GM23338 (cell line): ENCODE measurements around the gene PIK3R4. TPM values are rescaled to one million over a fixed set of nuclear protein-coding genes. Genes with fewer than 3 reads are reported as not detected.

ENCODE experiments used
- EZH2phosphoT487 ChIP-seq: fragments of 200-600 bp; sonication (generic); IDR thresholded peaks from one replicate; pipeline ENCODE4 v1.8.1; 2018; ENCODE audit warnings: antibody characterized with exemption; ENCODE audit not compliant: unreplicated experiment
- JUNB ChIP-seq: IDR thresholded peaks from one replicate; pipeline ENCODE4 v1.6.1; 2016; ENCODE audit warnings: antibody characterized with exemption; ENCODE audit not compliant: unreplicated experiment
- NANOG ChIP-seq: IDR thresholded peaks from 2 replicates; pipeline ENCODE4 v1.6.1; 2016; ENCODE audit warnings: antibody characterized with exemption, borderline replicate concordance
- POLR2AphosphoS5 ChIP-seq: IDR thresholded peaks from 2 replicates; pipeline ENCODE4 v1.6.1; 2016; ENCODE audit warnings: antibody characterized with exemption, low read depth
- REST ChIP-seq: IDR thresholded peaks from one replicate; pipeline ENCODE4 v1.6.1; 2018; ENCODE audit warnings: antibody characterized with exemption; ENCODE audit not compliant: unreplicated experiment
- STAT1 ChIP-seq: IDR thresholded peaks from one replicate; pipeline ENCODE4 v1.6.1; 2016; ENCODE audit warnings: antibody characterized with exemption; ENCODE audit not compliant: unreplicated experiment
- ZNF114 ChIP-seq: fragments of 250-450 bp; sonication (Bioruptor Pico); IDR thresholded peaks from 2 replicates; pipeline ENCODE4 v1.5.0; 2020; ENCODE audit warnings: mild to moderate bottlenecking, moderate library complexity
- ZNF462 ChIP-seq: fragments of 250-450 bp; sonication (Bioruptor Pico); IDR thresholded peaks from 2 replicates; pipeline ENCODE4 v1.5.0; 2020; ENCODE audit warnings: mild to moderate bottlenecking, moderate library complexity
- polyA plus RNA-seq: library from polyadenylated mRNA; unstranded; fragments of >200 nt; fragmentation: Nextera tagmentation; extraction: Ambion mirVana; gene quantifications from 2 replicates; pipeline ENCODE4 v1.2.1, GENCODE V29; 2016
- total RNA-seq: library from RNA; depleted of rRNA; stranded (reverse); fragments of >200 nt; shearing (Covaris generic); gene quantifications from 2 replicates; pipeline ENCODE4 v1.2.3, GENCODE V29; 2014

The PIK3R4 gene
- total and polyA plus RNA-seq, 2 experiments from 2014 or later, result 48.8 to 65.1 TPM

DNA sequence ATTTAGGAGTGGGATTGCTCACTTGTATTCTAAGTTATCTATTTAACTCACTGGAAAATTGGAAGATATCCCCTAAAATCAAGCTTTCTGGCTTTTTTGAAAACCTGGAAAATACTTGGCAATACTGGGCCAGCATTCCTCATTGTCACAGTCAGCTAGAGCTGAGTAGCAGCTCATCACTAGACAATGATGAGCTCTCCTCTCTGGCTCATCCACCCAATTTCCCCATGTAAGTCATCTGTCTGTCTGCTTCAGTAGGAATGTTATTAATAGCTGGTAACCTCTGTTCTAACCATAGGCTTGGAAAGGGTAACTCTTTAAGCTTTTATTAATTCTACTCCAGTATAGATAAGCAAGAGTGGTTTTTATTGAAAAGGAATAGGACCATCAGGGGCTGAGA lies 39.7 kb upstream of the PIK3R4 start (continued):
- TF ChIP-seq ZNF462 (CRISPR knock-in tag) (no peak), ZNF114 (CRISPR knock-in tag) (no peak), EZH2phosphoT487 (no peak), NANOG (no peak), POLR2AphosphoS5 (no peak), STAT1 (no peak), JUNB (no peak), REST (no peak)
